GM19193 (cell line): Measurements from ENCODE around the gene CDKN1C.

Experiments used
- POLR2A ChIP-seq: IDR thresholded peaks from 4 replicates; pipeline ENCODE4 v1.6.1; 2011; ENCODE audit not compliant: insufficient read depth, insufficient read length; ENCODE audit errors: extremely low read depth

CDKN1C gene

GRCh38 chr11:2841411-2842190 lies 44.0 kb downstream of the CDKN1C start:
- TF ChIP-seq POLR2A, result no peak

GRCh38 chr11:2839395-2839943 lies 46.1 kb downstream of the CDKN1C start:
- no peak for TF ChIP-seq POLR2A

GRCh38 chr11:2838676-2839294 lies 46.8 kb downstream of the CDKN1C start:
- no peak for TF ChIP-seq POLR2A

GRCh38 chr11:2838091-2838490 lies 47.5 kb downstream of the CDKN1C start:
- no peak for TF ChIP-seq POLR2A

- no peak for TF ChIP-seq POLR2A
Measured at GRCh38 chr11:2837651-2838050, 47.9 kb downstream of the CDKN1C start.

- TF ChIP-seq POLR2A, result no peak
Measured at GRCh38 chr11:2837096-2837601, 48.4 kb downstream of the CDKN1C start.

- TF ChIP-seq POLR2A, result no peak
Measured at GRCh38 chr11:2836315-2837095, 49.1 kb downstream of the CDKN1C start.

GRCh38 chr11:2835751-2836150 lies 49.8 kb downstream of the CDKN1C start:
- no peak for TF ChIP-seq POLR2A

- no peak for TF ChIP-seq POLR2A
Measured at GRCh38 chr11:2835296-2835695, 50.3 kb downstream of the CDKN1C start.

GRCh38 chr11:2834503-2835273 lies 50.9 kb downstream of the CDKN1C start:
- no peak for TF ChIP-seq POLR2A

- TF ChIP-seq POLR2A, result no peak
Measured at GRCh38 chr11:2833716-2834502, 51.7 kb downstream of the CDKN1C start.
